Lower leg skin (tissue), 3 donors: ENCODE results near the gene TMEM82.

Experiments
- POLR2A ChIP-seq, 2 donors: fragments of 450-650 bp; IDR thresholded peaks; one replicate each; pipeline ENCODE4 v1.6.1; 2016 to 2017; ENCODE audit warnings: antibody characterized with exemption in 2 of 2, mild to moderate bottlenecking in 1 of 2, moderate library complexity in 1 of 2
- TF ChIP-seq, protein P1 (sequence below), 3 donors: fragments of 450-650 bp; IDR thresholded peaks; one replicate each; pipeline ENCODE4 v1.5.1; 2016; ENCODE audit warnings: antibody characterized with exemption in 3 of 3, mild to moderate bottlenecking in 3 of 3, moderate library complexity in 2 of 3

DNA sequence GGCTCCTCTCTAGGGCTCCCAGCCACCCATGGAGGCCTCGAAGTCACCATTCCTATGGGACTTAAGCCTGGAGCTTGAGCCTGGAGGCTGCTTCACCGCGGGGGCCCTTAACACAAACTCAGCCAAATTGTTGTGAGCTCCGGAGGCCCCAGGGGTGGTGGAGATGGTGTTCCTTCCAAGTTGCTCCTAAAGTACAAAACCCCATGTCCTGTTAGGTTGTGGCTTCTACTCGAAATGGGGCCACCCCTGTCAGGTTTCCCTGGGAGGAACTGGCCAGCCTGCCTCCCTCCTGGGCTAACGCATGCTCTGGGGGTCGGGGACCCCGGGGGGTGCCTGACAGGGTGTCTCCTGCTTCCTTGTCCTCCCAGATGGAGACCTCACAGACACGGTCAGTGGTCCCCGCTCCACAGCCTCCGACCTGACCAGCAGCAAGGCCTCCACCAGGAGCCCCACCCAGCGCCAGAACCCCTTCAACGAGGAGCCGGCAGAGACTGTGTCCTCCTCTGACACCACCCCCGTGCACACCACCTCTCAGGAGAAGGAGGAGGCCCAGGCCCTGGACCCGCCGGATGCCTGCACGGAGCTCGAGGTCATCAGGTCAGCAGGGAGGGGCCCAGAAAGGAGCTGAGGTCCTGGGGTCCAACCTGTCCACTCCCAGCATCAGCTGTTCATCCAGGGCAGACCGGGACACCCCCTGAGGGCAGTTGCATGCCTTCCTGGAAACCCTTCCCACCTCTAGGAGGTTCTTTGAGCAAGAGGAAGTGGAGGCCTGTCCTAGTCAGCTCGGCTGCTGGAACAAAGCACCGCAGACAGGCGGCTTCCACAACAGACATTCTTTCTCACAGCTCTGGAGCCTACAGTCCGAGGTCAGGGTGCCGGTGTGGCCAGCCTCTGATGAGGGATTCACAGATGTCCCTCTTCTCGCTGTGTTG lies 17.1 kb upstream of the TMEM82 start:
- TF ChIP-seq POLR2A (IDR thresholded peaks at IDR 0.05), result no peak
- TF ChIP-seq, protein P1, sequence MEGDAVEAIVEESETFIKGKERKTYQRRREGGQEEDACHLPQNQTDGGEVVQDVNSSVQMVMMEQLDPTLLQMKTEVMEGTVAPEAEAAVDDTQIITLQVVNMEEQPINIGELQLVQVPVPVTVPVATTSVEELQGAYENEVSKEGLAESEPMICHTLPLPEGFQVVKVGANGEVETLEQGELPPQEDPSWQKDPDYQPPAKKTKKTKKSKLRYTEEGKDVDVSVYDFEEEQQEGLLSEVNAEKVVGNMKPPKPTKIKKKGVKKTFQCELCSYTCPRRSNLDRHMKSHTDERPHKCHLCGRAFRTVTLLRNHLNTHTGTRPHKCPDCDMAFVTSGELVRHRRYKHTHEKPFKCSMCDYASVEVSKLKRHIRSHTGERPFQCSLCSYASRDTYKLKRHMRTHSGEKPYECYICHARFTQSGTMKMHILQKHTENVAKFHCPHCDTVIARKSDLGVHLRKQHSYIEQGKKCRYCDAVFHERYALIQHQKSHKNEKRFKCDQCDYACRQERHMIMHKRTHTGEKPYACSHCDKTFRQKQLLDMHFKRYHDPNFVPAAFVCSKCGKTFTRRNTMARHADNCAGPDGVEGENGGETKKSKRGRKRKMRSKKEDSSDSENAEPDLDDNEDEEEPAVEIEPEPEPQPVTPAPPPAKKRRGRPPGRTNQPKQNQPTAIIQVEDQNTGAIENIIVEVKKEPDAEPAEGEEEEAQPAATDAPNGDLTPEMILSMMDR (IDR thresholded peaks at IDR 0.05), result no peak
